Measurements from ENCODE around the gene ATM.

DNA sequence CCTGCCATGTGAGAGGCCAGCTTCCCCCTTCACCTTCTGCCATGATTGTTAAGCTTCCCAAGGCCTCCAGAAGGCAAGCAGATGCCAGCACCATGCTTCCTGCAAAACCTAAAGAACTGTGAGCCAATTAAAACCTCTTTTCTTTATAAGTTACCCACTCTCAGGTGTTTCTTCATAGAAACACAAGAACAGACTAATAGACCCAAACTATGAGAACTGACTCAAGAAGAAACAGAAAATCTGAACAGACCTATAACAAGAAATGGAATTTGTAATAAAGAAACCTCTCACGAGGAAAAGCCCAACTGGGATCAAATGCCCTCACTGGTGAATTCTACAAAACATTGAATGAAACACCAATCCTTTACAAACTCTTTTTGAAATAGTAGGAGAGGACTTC lies 12.4 kb upstream of the ATM start:
- TF ChIP-seq EP300 (IDR thresholded peaks at IDR 0.05) (no peak), POLR2AphosphoS5 (IDR thresholded peaks at IDR 0.05) (no peak), POLR2A (IDR thresholded peaks at IDR 0.05) (no peak)
